WI38 (cell line): ENCODE measurements around the gene EDARADD.
"Not testable (repeated sequence)": the region's sequence is repeated elsewhere in the genome, so short reads cannot be mapped to it uniquely, and the experiment has no call there.

Experiments used
- H3K4me3 ChIP-seq: 2 replicates; pipeline ENCODE4 v1.5.1; 2011; ENCODE audit warnings: low read depth, mild to moderate bottlenecking, control low read depth, low read length
- TF ChIP-seq, protein P1 (sequence below): IDR thresholded peaks from 2 replicates; pipeline ENCODE4 v1.5.1; 2012; ENCODE audit warnings: low read depth, mild to moderate bottlenecking, control low read depth, low read length

Gene EDARADD

GRCh38 chr1:236460103-236460502 lies 66.0 kb downstream of the EDARADD start:
- no peak overlapping the region for H3K4me3 ChIP-seq
- TF ChIP-seq, protein P1, sequence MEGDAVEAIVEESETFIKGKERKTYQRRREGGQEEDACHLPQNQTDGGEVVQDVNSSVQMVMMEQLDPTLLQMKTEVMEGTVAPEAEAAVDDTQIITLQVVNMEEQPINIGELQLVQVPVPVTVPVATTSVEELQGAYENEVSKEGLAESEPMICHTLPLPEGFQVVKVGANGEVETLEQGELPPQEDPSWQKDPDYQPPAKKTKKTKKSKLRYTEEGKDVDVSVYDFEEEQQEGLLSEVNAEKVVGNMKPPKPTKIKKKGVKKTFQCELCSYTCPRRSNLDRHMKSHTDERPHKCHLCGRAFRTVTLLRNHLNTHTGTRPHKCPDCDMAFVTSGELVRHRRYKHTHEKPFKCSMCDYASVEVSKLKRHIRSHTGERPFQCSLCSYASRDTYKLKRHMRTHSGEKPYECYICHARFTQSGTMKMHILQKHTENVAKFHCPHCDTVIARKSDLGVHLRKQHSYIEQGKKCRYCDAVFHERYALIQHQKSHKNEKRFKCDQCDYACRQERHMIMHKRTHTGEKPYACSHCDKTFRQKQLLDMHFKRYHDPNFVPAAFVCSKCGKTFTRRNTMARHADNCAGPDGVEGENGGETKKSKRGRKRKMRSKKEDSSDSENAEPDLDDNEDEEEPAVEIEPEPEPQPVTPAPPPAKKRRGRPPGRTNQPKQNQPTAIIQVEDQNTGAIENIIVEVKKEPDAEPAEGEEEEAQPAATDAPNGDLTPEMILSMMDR = no peak

DNA sequence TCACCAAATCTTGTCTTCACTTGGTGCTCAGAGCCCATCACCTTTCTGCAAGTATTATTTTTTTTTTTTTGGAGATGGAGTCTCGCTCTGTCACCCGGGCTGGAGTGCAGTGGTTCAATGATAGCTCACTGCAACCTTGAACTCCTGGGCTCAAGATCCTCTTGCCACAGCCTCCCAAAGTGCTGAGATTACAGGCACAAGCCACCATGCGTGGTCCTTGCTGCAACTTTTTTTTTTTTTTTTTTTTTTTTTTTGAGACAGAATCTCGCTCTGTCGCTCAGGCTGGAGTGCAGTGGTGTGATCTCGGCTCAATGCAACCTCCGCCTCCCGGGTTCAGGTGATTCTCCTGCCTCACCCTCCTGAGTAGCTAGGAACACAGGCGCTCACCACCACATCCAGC lies 70.1 kb downstream of the EDARADD start:
- not testable (repeated sequence) for H3K4me3 ChIP-seq

DNA sequence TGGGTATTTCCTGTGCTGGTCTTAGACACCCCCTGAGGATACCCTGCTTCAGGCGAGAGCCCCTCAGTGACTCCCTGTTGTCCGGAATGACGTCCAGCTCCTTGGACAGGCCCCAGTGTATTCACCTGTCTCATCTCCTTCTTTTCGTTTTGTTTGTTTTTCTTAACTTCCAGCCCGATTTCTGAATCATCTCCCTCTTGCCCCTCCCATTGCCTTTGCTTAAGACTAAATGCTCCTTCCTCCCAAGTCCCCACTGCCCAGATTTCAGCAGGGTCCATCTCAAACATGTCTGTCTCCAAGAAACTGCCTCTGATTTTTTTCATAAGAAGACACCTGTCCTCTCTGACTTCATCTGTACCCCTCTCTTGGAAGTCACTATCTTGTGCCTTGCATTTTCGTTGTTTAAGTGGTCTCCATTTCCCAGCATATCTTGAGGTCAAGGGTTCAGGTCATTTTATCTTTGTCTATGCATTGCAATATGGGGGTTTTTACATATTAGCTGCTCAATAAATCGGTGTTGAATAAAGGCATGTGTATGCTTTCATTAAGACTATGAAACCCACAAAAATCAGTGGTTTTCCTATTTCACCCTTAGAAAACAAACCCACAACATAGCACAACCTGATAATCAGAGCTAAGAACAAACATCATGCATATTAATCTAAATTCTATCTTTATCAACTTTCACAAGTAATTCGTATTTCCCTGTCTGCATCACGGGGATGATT lies 71.3 kb downstream of the EDARADD start:
- no peak overlapping the region for H3K4me3 ChIP-seq
- TF ChIP-seq, protein P1 = no peak

DNA sequence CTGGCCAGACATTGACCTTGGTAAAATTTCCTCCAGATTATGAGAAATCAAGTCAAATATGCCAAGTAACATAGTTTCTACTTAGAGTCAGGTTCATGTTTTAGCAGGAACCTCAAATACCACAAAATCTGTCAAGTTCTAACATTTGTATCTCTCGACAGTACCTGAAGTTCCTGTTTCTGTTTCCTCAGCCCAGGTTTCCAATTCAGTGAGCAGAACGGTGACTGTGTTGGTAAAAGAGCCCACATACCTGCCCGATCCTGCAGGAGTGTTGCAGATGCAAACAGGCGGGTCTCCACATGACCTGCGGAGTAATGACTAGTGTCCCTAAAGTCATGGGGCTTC lies 71.8 kb downstream of the EDARADD start:
- no peak overlapping the region for H3K4me3 ChIP-seq
- TF ChIP-seq, protein P1 = no peak

GRCh38 chr1:236467327-236467641 lies 73.2 kb downstream of the EDARADD start:
- TF ChIP-seq, protein P1 = no peak
- H3K4me3 ChIP-seq = no peak overlapping the region

DNA sequence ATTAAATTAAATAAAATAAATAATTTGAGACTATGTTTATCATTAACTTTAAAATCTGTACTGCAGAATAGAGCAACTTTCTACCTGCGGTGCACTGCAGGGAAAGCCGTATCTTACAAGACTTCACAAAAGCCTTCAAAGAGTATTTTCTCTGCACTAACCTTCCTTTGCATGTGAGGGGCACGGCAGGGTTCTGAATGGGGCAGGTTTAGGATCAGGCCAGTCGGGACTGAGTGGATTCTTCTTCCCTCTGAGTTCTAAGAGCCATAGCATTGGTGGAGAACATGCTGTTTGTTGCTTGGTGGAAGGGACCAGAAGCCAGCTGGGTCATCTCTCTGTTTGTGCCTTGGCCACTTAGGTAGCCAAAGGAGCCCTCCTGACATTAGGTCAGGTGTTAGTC lies 74.5 kb downstream of the EDARADD start:
- TF ChIP-seq, protein P1 = no peak

DNA sequence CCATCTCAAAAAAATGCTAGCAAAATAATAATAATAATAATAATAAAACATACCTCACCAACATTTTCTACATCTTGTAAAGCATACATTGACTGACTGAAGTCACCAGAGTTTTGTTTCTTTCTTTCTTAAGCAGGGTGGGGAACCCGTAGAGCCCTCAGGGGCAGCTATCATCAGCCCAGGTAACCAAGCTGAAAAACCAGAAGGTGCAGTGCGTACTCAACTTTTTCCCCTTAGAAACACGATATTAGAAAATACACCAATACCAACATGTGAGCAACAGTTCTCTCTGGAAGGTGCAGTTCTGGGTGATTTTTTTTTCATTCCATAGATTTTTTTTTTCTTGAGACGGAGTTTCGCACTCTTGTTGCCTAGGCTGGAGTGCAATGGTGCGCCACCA lies 75.4 kb downstream of the EDARADD start:
- TF ChIP-seq, protein P1 = no peak
- no peak overlapping the region for H3K4me3 ChIP-seq

More for the DNA sequence above, 74.5 kb downstream of the EDARADD start:
- H3K4me3 ChIP-seq = no peak overlapping the region

DNA sequence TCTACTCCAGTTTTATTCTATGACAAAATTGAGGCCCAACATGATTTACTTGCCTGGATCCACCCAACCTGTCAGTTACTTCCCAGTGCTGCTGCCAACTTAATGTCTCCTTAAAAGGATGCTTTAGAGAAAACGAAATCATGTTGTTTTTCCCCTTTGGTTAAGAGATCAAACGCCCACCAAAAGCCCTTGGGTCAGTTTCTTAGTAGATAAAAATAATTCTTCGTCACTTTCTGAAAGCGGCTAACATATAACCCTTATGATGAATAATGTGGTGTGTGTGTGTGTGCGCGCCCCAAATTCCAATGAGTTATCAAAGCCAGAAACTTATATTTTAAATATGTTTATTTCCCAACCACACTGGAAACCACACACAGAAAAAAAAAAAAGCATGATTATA lies 77.0 kb downstream of the EDARADD start:
- no peak overlapping the region for H3K4me3 ChIP-seq
- TF ChIP-seq, protein P1 = no peak
